GOT3 (cell line): Measurements from ENCODE around the gene FBH1.
"Not testable (repeated sequence)": the region's sequence is repeated elsewhere in the genome, so short reads cannot be mapped to it uniquely, and the experiment has no call there.

Experiments
- DNase-seq: peaks from one replicate; lab custom pipeline; 2025; ENCODE audit warnings: mixed read lengths; lab: John Stamatoyannopoulos, UW

Gene FBH1

DNA sequence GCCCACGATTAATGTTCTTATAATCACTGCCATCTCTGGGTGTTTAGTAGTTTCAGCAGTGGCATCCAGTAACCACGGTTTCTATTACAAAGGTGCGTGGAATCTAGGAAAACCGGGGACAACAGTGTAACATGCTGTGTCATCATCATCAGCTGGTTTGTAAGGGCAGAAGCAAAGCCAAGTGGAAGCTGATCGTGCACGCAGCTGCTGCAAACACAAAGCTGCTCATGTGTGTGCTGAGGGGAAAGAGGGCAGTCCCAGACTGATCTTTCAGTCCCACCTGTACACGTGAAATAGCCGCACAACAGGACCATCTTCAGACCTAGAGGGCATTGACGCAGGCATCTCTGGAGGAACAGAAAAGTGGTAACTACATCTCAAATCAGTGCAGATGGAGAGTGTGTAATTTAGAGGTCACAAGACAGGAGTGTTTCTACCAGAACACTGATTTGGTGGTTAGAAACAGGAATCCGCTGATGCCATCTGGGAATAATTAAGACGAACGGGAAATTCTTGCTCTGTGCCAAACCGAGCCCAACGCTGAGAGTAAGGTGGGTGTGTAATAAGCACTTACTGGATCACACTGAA is 13.8 kb upstream of the FBH1 start:
- DNase-seq = no peak

DNA sequence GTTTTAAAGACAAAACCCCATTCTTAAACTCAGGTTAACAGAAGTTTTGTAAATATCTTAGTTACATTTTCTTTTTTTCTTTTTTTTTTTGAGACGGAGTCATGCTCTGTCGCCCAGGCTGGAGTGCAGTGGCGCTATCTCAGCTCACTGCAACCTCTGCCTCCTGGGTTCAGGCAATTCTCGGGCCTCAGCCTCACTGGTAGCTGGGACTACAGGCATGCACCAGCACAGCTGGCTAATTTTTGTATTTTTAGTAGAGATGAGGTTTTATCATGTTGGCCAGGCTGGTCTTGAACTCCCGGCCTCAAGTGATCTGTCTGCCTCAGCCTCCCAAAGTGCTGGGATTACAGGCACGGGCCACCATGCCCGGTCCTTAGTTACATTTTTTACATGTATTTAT is 13.0 kb upstream of the FBH1 start:
- not testable (repeated sequence) for DNase-seq

DNA sequence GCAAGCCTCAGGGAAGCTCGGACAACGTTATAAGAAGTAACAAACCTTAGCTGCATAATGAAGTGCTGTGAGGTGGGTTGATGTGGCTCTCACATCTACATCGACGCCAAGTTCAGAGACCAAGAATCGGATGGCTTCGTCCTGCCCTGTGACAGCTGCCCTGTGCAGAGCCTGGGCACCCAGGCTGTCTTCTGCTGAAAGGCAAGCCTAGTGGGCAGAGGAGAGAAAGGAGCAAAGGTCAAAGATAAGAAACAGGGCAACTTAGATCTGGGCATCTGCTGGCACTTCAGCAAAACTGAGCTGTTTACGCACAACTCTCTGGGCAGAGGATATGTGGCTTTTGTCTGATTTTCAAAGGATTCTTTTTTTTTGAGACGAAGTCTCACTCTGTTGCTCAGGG is 7.1 kb upstream of the FBH1 start:
- no peak for DNase-seq

DNA sequence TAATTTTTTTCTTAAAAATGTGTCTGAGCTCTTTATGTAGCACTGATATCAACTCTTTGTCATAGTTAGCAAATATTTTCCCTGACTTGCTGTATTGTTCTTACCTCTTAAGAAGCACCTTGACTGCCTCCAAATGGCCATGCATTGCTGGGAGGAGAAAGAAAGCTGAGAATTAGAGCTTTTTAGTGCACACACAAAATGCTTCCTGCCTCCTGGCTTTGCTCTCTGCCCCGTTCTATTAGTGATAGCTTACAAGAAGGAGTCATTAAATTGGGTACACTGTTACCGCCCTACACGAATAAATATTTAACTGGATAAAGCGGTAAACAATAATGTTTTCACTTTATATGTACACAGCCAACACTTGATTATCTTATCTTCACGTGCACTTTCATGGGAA is 4.4 kb upstream of the FBH1 start:
- DNase-seq = no peak

DNA sequence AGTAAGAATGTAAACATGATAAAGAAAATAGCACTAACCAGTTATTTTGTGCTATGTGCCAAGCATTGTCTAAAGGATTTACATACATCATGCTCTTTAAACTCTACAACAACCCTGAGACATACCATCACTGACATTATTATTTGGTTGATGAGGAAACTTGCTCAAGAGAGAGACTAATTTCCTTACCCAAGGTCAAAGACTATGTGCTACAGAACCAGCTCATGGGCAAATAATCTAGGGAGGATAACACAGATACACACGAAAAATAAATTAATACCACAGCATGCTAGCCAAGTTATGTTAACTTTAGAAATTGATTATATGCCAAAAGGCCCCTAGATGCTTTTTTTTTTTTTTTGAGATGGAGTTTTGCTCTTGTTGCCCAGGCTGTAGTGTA is 3.0 kb upstream of the FBH1 start:
- DNase-seq = no peak

DNA sequence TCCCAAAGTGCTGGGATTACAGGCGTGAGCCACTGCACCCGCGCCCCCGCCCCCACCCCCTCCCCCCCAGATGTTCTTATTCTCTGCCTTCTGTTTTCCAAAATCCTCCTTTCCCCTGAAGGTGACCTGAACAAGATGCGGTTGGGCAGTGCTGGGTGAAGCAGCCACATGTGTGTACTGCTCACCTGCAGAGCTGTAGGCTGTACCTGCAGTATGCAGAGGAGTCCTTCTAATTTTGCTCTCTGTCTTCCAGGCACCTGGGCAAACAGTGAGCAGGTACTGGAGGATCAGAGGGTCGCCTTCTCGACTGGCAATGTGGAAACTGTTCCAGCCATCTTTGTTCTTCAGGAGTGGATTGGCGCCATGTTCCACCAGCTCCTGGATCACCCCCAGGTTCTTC is 2.4 kb upstream of the FBH1 start:
- no peak for DNase-seq

DNA sequence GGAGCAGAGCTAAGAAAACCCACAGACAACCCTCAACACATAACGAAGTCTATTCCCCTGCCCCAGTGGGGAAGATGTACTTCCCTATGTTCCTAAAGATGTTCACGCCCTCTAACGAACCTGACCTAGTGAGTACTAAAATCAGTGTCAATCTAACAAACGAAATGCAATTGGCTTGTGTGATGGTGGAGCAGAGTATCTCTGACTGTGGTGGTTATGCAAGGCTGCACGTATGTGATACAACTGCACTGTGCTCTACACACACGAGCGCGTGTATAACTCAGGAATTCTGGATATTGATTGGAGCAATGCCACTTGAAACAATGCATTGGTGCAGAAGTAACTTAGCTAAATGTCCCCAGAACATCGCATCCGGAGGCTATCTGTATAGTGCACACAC is 1.7 kb upstream of the FBH1 start:
- DNase-seq = no peak

DNA sequence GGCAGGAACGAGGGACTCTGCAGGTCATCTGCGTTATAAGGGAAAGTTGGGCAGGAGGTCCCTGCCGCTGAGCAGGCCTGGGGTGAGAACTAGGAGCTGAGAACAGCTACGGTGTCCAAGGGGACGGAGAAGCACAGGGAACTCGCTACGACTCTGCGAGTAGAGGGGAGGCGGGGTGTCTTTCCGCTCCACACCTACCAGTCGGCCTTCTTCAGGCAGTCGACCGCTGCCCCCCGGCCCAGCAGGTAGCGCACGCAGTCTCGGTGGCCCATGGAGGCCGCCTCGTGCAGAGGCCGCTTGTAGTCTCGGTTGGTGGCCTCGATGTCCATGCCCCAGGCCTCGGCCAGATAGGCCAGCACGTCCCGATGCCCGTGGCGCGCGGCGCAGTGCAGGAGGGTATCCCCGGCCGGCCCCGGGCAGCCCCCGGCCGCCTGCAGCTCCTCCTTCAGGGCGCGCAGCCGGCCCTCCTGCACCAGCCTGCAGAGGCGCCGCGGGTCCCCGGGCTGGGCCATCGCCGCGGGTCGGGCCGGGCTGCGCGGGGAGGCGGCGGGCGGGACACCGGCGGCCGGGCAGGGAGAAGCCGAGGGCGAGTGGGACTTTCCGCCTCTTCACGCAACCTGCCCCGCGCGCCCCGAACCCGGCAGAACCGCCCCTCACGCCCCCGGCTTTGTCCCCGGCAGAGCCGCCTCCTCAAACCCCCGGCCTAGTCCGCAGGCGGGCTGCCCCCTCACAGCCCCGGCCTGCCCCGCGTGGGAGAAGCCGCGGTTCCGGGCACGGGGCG is 1.0 kb upstream of the FBH1 start:
- DNase-seq = no peak

DNA sequence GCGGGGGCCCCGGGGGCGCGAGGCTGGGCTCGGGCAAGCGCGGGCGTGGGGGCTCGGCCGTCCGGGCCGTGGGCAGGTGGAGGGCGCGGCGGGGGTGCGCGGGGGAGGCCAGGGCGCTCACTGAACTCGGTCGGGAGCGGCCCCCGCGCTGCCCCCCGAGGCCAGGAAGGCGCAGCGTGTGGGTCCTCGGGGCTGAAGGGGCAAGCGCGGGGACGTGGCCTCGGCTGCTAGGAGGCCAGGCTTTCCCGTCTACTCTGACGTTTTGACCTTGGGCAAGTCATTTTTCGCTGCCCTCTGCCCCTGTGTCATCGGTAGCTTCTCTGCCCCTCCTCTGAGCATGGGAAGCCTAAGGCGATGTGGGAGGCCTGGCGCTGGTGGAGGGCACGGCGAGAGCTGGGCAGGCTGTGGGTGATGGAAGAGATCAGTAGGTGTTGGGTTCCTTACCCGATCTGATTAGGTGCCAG is 441 bp downstream of the FBH1 start:
- no peak for DNase-seq

DNA sequence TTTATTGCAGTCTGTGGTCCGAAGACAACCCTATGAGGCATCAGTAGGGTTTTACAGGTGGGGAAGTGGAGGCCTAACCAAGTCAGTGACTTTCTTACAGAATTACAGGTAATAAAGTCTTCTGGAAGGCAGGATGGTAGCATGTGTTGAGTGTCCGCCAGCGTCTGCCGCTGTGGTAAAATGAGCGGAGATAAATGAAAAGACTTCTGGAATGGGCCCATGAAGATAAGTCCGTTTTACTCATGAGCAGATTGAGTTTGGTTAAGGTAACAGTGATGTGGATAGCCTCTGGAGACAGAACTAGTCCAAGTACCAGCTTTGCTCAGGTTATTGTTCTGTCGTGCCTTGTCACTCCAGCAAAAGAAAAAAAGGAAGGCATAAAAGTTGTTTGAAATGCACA is 966 bp downstream of the FBH1 start:
- no peak for DNase-seq

DNA sequence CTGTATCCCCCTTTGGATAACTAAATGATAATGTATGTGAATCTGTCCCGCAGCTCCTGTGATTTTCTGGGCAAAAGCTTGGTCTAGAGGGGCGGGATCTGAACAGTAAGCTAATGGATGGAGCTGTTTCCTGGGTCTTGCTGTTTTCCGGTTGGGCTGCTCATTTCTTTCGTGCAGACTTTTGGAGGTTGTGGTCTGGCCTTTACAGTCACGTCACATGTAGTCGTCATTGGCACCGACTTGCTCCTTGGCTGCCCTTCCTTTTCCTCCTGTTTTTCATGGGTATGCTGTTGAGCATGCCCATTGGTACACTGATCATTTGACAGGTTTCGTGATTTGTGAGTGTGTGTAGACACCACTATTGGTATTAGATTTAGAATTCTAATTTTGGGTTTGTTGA is 2.0 kb downstream of the FBH1 start:
- no peak for DNase-seq

DNA sequence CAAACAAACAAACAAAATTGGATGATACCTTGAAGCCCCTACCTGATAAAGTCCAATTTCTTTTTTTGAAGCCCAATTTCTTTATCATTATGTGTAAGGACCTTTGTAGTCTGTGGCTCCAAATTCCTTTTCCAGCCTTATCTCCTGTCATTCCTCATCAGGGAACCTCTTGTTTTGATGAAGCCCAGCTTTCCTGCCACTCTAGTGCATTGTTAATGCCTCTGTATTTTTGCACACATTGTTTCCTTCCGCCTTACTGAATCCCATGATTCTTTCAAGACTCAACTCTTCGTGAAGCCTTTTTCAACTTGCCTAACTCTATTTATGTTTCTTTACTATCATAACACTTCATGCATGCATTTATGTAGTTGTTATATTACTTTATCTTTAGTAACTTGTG is 3.3 kb downstream of the FBH1 start:
- DNase-seq = no peak

DNA sequence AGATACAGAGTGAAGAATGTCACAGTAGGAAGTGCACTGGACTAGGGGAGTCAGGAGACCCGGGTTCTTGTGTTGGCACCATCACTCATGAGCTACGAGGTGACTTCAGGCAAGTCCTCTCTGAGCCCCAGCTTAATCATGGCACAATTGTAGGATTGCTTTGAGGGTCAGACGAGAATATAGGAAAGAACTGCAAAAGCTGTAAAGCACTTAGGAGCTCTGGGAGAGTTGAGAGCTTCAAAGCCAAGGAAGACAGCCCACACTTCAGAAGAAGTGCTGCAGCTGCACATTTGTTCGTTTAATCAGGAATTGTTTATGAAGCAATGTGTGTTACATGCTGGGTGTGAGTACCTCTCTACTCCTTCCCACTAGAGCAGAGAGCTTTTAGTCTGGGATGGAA is 4.4 kb downstream of the FBH1 start:
- DNase-seq = no peak

DNA sequence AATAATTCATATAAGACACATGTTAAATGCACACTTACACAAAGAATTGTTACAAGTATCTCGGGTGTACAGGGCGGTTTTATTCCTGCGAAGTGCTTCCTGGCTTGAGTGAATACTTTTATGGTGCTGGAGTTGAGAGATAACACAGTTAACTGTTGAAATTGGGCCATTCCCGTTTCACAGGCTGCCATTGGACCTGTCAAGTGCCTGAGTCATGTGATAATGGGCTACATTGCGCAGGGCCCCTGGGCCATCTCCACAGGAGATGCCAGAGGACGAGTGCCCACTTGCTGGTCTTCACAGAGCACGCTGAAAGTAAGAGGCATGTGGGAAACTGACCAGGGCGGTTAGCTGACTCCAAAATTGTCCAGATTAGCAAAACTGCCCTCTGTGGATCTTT is 4.8 kb downstream of the FBH1 start:
- DNase-seq = no peak

DNA sequence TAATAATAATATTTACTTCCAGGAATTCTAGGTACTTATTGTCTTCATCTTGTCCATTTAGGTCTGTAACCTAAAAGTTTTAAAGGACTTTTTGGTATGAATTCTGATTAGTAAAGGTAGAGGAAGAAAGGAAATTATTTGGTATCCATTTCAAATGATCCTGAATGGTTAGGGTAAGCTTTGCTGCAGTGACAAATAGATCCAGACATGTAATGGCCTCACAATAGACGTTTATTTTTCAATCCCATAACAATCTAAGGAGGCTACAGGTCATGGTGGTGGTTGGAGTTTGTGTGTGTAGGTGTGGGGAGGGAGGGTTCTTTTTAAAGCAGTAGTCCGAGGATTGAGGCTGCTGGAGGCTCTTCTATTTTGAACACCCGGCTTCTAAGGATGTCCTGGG is 5.3 kb downstream of the FBH1 start:
- no peak for DNase-seq

DNA sequence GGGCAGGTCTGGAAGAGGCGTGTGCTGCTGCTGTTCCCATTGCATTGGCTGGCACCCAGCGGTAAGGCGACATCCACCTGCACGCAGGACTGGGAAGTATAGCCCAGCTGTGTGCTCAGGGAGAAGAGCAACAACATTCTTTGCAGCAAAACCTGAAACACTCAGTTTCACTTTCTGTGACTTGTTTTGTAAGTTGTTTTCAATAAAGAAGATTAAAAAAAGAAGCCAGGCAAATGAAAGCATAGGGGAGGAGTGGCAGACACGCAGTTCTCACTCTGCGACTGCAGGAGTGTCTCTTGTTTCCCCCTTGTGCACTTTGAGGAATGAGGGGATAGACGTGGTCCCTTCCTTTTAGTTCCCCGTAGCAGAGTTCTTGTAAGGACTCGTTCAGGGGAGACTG is 5.8 kb downstream of the FBH1 start:
- DNase-seq = no peak

DNA sequence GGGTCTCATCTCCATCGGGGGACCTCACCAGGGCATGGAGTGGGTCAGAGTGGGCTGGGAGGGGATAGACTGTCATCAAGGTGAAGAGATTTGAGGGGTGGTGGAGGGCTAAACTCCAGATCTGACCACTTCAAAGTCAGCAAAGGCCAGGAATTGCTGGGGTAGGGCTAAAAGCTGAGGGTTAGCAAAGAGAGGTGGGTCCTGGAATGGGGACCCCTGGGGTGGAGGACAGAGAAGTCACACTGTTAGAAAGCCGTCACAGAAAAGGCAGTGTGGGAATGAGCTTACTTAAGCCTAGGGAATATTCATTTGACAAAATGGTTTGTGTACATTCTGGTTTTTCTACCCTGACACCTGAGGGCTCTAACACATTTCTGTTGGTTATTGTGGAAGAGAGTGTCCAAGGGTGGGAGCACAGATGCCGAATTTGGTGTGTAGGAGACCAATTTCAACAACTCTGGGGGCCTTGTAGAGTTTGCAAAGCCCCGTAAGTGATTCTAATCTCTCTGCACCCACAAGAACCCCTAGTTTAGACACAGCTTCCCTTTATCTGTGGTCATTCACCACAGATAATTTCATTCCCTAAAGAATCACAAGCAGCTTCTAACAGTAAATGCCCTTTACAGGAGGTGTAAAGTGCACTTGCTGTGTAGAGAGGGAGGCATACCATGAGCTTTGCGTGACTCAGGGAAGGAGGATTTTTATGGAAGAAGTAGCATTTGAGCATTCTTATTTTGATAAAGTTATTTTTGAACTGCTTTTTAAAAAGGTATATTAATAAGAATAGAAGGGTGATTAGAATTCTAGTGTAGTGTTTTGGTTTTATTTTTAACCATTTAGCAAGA is 6.4 kb downstream of the FBH1 start:
- DNase-seq = no peak

DNA sequence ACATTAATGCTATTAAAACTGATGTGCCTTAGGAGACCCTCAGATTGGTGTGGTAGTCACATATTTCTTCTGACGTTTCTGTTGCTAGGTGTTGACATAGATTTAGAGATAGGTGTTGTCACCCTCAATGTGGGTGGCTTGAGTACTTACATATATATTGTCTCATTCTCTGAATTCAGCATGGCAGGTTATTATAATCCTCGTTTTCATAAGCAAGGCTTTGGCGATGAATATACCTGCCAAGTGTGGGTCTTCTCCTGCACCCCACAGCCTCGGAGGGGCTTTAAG is 7.0 kb downstream of the FBH1 start:
- DNase-seq = no peak

DNA sequence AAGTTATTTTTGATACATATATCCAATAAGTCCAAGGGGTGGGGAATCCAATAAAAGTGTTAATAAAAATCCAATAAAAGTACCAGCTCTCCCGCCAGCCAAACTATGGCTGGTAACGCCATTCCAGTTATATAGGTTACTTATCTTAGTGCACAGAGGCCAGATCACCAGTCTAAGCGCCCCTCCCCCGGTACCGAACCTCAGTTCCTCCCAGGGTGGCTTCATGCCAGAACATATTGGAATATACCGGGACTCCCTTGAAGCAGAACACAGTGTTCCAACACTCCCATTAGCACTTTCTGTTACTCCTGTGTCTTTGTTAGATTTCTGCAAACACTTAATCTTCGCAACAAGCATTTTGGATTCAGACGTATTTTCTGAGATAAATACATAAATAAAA is 7.5 kb downstream of the FBH1 start:
- DNase-seq = no peak

DNA sequence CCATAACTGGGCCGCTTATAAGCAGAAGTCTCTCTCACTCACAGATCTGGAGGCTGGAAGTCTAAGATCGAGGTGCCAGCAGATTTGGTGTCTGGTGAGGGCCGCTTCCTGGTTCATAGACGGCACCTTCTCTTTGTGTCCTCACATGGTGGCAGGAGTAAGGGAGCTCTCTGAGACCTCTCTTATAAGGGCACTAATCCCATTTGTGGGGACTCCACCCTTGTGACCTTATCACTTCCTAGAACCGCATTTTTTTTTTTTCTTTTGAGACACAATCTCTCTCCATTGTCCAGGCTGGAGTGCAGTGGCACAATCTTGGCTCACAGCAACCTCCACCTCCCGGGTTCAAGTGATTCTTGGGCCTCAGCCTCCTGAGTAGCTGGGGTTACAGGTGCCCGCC is 8.1 kb downstream of the FBH1 start:
- DNase-seq = no peak

DNA sequence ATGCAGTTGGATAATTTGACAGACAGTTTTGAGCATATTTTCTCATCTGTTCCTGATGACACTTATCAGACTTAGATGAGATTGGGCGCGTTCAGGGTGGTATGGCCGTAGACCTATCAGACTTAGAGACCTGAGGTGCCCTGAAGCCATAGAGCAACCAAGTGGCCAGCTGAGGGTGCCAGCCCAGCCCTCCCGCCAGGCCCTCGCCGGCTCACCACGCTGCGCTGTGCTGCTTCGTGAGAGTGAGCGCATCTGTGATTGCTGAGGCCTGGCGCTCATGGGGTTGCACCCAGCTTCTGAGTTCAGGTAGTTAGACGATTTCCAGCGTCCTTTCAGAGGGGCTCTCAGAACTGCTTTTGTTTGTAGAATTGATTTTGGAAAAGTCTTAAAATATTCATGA is 10.2 kb downstream of the FBH1 start:
- DNase-seq = no peak

DNA sequence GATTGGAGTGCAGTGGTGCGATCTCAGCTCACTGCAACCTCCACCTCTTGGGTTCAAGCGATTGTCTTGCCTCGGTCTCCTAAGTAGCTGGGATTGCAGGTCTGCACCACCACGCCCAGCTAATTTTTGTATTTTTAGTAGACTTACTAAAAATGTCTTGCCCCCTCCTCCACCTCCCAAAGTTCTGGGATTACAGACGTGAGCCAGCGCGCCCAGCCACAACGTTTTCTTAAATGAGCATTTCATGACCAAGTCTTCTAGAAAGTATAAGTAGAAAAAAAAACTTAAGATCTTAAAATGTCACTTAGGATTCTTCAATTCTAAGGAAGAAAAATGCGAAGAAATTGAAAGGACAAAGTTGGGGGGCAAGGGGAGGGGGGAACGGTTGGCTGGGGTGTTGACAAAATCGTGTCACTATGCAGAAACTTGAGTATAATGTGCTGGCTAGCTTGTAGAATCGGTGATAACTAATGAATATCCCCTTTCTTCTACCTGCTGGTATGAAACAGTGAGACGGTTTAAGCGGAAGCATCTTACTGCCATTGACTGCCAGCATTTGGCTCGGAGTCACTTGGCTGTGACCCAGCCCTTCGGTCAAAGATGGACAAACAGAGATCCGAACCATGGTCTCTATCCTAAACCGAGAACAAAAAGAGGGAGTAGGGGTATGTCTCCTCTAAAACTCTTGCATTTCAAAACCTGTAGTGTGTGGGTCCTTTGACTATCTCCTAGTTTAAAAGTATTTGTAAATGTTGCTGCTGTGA is 12.7 kb downstream of the FBH1 start:
- DNase-seq = no peak

DNA sequence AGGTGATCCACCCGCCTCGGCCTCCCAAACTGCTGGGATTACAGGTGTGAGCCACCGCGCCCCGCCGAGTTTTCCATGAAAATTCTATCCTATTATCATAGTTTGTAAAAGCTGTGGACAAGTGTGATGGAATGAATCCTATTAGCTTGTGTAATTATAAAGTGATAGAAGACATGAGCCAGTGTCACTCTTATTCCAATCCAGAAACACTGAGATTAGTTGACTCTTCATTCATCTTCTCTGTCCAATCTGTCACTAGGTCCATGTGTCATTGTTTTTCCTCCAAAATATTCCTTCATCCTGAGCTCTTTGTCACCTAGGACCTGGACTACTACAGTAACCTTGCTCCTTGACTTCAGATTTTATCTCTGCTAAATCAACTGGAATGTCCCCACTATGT is 13.5 kb downstream of the FBH1 start:
- no peak for DNase-seq
